ENCODE results near the gene ARHGEF10L.

Gene ARHGEF10L

GRCh38 chr1:17576519-17576853, 37.0 kb downstream of the ARHGEF10L start:
- no peak overlapping the region for H3K4me3 ChIP-seq (ENCODE audit: low read depth, low read length)
- TF ChIP-seq CTCF (IDR thresholded peaks at IDR 0.05; ENCODE audit: insufficient read depth, low read depth, low read length, missing control alignments), result no peak
- no peak for DNase-seq (ENCODE audit: low read depth)

GRCh38 chr1:17577907-17578297, 38.4 kb downstream of the ARHGEF10L start:
- TF ChIP-seq CTCF (IDR thresholded peaks at IDR 0.05; ENCODE audit: insufficient read depth, low read depth, low read length, missing control alignments), result no peak
- no peak overlapping the region for H3K4me3 ChIP-seq (ENCODE audit: low read depth, low read length)
- no peak for DNase-seq (ENCODE audit: low read depth)

GRCh38 chr1:17579951-17580939, 40.7 kb downstream of the ARHGEF10L start:
- no peak for DNase-seq (ENCODE audit: low read depth)
- H3K4me3 ChIP-seq (ENCODE audit: low read depth, low read length), result no peak overlapping the region
- no peak for TF ChIP-seq CTCF (IDR thresholded peaks at IDR 0.05; ENCODE audit: insufficient read depth, low read depth, low read length, missing control alignments)

GRCh38 chr1:17581389-17582123, 42.1 kb downstream of the ARHGEF10L start:
- no peak overlapping the region for H3K4me3 ChIP-seq (ENCODE audit: low read depth, low read length)
- DNase-seq (ENCODE audit: low read depth), result peak; percentile 31
- TF ChIP-seq CTCF (IDR thresholded peaks at IDR 0.05; ENCODE audit: insufficient read depth, low read depth, low read length, missing control alignments), result no peak

- no peak overlapping the region for H3K4me3 ChIP-seq (ENCODE audit: low read depth, low read length)
- DNase-seq (ENCODE audit: low read depth), result no peak
- no peak for TF ChIP-seq CTCF (IDR thresholded peaks at IDR 0.05; ENCODE audit: insufficient read depth, low read depth, low read length, missing control alignments)
Measured at GRCh38 chr1:17582124-17582774, 42.8 kb downstream of the ARHGEF10L start.

- H3K4me3 ChIP-seq (ENCODE audit: low read depth, low read length), result no peak overlapping the region
- no peak for DNase-seq (ENCODE audit: low read depth)
- no peak for TF ChIP-seq CTCF (IDR thresholded peaks at IDR 0.05; ENCODE audit: insufficient read depth, low read depth, low read length, missing control alignments)
Measured at GRCh38 chr1:17584539-17584938, 45.0 kb downstream of the ARHGEF10L start.
